ENCODE measurements around the gene WDFY2.

DNA sequence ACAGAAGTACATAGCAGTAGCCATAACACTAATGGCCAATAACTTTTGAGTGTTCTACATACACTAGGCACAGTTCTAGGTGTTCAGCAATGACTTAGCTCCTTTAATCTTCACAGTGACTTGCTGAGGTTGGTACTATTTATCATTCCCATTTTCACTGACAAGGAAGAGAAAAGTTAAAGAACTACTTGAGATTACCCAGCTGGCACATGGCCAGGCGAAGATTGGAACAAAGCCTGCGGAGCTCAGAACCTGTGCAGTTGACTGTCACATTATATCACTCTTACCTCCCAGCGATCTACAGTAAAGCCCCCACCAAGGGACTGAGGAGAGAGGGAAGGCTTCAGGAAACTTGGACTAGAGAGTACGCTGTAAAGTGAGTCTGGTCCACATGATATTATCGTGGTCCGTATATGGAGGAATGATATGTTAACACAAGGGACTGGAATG is 42.4 kb upstream of the WDFY2 start:
- TF ChIP-seq EZH2 (IDR thresholded peaks at IDR 0.05) = no peak
- no peak for TF ChIP-seq POLR2AphosphoS5 (IDR thresholded peaks at IDR 0.05; ENCODE audit: borderline replicate concordance, low read depth, low read length)
